ENCODE measurements around the gene CMIP.
A peak's percentile ranks its signal among the peaks of the same experiment; 100 is the strongest.

The CMIP gene

GRCh38 chr16:81472391-81472790 lies 27.8 kb downstream of the CMIP start:
- DNase-seq = no peak
- intact Hi-C loops (cut with DNase I) = no loop called here

DNA sequence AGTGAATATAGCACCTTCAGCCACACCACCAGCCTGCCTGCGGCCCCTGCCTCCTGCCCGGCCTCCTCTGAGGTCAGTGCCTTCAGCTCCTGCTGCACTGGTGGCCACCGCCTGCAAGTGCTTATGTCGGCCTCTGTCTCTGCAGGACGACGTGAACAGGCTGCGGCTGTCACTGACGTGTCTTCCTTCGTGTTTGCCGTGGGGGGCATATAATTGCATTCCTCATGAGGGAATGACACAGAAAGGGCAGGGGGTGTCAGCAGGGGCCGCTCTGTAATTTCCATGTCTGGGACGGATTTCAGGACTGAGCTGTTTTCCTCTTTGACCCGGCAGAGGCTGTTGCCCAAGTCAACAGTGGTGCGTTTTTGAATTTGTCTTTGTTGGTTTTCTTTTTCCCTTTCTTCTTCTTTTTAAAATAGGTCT lies 28.5 kb downstream of the CMIP start:
- DNase-seq = peak in 2 of 10 donors; percentile 47 to 76
- intact Hi-C loops (cut with DNase I) = no loop called here

DNA sequence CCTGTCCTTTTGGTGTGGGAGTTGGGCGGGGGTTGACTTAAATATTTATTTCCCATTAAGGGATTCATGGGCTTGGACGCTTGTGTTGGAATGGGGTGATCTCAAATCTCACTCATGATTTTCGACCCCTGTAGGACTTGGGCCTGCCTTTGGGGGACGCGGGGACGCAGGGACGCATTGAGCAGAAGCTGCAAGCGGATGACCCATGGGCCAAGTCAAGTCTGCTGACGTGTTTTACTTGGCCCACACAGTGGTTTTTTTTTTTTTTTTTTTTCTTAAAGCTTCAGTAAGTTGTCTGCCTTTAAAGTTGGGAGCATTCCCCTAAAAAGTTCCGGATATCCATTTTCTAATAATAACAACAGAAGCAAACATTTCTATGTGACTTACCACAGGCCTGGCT lies 28.9 kb downstream of the CMIP start:
- no peak for DNase-seq
- intact Hi-C loops (cut with DNase I) = no loop called here

- intact Hi-C loops (cut with DNase I) = no loop called here
- DNase-seq = peak in 1 of 10 donors; percentile 58
Observed at GRCh38 chr16:81473969-81474959, 29.7 kb downstream of the CMIP start.

DNA sequence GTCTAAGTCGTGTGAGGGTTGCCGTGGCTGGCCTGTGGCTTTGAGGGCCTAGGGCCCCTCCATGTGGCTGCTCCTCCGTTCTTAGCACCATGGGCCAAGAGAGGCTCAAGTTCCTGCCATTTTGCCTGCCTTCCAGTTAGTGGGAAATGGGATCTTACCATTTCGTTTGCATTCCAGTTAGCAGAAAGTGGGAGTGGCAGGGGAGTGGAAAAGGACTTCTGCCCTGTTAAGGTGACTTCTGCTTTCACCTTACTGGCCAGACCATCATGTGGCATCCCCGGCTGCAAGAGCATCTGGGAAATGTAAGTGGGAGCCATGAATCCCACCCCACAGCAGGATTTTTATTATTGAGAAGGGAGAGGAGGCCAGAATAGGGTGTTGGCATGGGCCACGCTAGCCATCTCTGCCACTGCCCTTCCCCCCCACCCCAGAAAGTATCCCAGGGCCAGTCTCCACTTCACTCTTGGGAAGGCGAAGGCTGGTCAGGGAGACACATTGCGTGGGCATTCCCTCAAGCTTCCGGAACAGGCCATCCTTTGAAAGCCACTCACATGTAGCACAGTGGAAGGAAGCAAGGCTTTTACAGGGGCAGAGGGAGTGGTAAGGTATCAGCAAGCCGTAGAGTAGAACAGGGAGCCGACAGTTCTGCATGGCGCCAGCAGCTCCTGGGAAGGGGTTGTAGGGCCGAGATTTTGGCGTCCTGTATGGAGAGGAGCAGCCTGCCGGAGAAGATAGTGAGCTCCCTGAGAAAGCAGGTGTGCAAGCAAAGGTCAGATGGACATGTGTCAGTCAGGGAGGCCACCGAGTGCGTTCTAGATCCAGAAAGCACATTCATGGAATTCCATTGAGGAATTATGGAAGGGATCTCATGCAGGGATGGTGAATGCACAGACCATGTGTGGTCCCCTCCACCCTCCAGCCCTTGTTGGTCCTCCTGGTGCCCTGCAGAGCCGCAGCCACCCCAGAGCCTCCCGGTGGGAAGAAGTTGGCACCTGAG lies 33.4 kb downstream of the CMIP start:
- peak in 2 of 10 donors; percentile 37 to 38 for DNase-seq
- intact Hi-C loops (cut with DNase I) = no loop called here

- intact Hi-C loops (cut with DNase I) = no loop called here
- DNase-seq = peak in 3 of 10 donors; percentile 34 to 80 (median 52)
Observed at GRCh38 chr16:81478876-81479511, 34.4 kb downstream of the CMIP start.

- no peak for DNase-seq
Observed at GRCh38 chr16:81480606-81481206, 36.1 kb downstream of the CMIP start.

DNA sequence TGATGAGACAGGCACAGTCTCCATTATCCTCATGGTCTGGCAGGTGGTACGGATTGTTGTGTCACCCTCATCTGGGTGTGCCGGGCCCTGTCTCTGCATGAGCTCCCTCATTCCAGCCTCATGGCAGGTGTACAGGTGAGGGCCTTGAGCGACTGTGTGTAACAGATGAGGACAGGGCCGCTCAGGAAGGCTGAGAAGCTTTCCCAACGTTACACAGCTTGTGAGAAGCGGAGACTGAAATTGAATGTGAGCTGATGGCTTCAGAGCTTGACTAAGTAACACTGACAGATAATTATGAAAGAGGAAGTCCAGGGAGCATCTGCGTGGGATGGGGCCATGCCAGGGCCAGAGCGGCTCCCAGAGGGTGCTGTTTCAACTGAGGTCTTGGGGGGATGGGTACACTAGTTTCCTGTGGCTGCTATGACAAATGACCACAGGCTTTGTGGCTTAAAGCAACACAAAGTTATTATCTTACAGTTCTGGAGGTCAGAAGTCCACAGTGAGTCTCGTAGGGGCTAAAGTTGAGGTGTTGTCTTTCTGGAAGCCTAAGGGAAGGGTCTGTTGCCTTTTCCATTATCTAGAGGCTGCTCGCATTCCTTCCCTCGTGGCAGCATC lies 36.7 kb downstream of the CMIP start:
- DNase-seq = peak in 3 of 10 donors; percentile 29 to 87 (median 42)
- intact Hi-C loops (cut with DNase I) = no loop called here

More at GRCh38 chr16:81480606-81481206, 36.1 kb downstream of the CMIP start:
- intact Hi-C loops (cut with DNase I) = no loop called here

DNA sequence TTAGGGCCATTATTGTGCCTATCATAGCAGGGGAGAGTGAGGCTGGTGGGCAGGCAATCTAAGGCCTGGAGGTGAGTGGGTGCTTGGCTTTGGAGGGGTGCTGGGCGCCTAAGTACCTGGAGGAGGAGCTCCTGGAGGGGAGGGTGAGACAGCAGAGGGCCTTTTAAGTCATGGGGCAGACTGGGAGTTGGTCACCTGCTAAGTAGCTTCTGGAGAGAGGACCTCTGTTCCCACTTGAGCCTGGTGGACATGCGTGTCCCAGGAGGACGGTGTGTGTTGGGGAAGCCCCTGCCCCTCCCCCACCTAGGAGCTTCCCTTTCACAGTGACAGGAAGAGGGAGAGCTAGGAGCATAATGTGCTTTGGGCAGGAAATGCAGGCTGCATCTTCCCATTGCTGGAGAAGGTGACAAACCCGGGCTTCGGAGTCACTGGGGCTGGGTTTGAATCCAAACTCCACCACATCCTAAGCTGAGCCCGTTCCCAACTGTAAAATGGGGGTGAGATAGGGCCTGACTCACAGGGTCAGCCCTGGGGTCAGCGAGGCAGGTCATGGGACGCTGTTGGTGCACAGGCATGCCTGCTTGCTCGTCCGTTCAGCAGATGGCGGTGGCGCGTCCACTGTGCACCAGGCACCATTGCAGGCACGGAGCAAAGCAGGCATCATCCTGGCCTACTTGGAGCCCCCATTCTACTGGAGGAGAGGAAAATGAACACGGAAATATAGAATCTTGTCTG lies 37.9 kb downstream of the CMIP start:
- intact Hi-C loops (cut with DNase I) = no loop called here

GRCh38 chr16:81483064-81483969 lies 38.7 kb downstream of the CMIP start:
- intact Hi-C loops (cut with DNase I) = no loop called here
- no peak for DNase-seq

More for the DNA sequence above, 37.9 kb downstream of the CMIP start:
- DNase-seq = no peak

GRCh38 chr16:81483970-81484595 lies 39.5 kb downstream of the CMIP start:
- intact Hi-C loops (cut with DNase I) = no loop called here
- no peak for DNase-seq

DNA sequence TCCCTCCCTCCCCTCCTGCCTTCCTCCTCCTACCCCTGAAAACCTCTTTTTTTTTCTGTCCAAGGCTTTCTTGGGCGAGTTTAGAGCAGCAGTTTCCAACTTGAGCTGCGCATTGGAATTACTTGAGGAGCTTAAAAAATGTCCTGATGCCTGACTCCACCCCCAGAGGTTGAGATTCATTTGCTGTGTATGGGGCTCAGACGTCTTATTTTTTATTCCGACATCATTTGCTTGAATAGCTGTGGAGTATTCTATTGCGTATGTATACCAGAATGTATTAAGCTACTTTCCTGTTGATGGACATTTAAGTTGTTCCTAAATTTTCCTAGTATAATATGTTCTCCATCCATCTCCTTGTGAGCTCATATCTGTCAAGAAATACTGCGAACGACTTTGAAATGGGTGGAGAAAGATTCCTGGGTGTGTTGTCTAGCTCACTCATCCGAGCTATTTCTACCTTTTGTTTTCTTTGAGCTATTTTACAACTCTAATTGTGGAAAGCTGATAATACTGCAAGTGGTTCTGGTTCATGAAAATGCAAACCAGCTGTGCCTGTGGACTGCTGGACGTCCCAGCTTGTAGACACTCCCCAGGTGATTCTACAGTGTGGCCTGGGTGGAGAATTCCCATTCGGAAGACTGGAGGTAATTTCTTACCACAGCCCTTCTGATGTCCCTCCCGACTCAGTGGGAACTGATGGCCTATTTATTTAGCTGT lies 40.5 kb downstream of the CMIP start:
- intact Hi-C loops (cut with DNase I) = no loop called here
- no peak for DNase-seq

DNA sequence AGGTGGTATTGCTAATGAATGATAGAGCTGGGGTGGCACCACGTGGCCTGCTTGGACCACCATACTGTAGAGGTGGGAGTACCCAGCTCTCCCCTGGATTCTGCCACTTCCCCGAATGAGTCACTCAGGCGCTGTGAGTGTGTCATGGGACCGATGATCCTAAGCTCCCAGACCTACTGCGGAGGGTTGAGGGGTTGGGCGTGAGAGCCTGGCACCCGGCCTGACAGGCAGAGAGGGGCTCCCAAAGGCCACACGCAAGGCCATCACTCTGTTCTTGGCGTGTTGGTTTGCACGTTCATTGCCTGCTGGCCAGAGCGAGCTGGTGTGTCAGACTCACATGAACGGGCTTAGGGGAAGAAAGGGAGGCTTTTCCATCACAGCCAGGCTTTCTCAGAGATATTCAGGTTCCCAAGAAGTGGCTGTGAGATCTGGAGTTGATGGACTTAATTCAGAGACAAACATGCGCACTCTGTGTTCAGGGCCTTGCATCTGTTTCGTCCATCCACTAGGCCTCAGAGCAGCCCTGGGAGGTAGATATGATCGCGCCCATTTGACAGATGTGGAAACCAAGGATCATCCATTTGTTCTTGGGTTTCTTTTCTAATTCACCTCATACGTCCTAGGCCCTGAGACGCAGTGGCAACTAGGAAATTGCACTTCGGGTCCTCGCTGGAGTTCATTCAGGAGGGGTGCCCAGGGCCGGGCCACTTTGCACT lies 41.4 kb downstream of the CMIP start:
- intact Hi-C loops (cut with DNase I) = no loop called here
- DNase-seq = peak in 1 of 10 donors; percentile 72

DNA sequence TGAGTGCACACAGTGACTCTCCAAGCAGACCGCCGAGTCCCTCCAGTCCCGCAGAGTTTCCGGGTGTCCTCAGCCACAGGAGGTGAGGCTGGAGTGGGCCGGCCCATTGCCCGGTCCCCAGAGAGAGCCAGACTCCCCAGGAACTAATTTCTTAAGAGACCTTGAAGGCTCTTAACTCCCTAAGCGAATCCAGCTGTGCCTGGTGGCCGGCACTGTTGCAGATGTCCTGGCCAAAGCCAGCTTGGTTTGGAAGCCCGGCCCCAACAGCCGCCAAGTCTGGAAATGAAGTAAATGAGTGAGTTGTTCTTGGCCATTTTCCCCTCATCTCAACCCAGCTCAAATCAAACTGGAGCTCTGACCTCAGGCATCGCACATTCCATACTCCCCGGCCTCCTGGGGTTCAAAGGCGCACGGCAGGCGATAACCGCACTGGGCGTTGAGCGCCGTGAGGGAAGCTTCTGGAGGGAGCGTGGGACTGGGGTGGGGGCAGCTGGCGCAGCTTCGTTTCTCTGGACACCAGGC lies 42.0 kb downstream of the CMIP start:
- DNase-seq = peak in 2 of 10 donors; percentile 61 to 82
- intact Hi-C loops (cut with DNase I) = no loop called here

GRCh38 chr16:81487301-81487720 lies 42.7 kb downstream of the CMIP start:
- peak in 1 of 10 donors; percentile 58 for DNase-seq
- intact Hi-C loops (cut with DNase I) = no loop called here

Data from posterior cingulate gyrus (tissue), 11 donors.